GM18511 (cell line): ENCODE data around the gene TLL1.

ENCODE experiments used
- ATAC-seq: cut with Tn5 transposase; IDR thresholded peaks from one replicate; pipeline ENCODE4 v1.9.1; 2021; ENCODE audit warnings: mild to moderate bottlenecking, moderate library complexity; ENCODE audit not compliant: unreplicated experiment

Gene TLL1

GRCh38 chr4:165879641-165880040, 6.6 kb downstream of the TLL1 start:
- ATAC-seq = no peak

GRCh38 chr4:165894159-165894558, 21.1 kb downstream of the TLL1 start:
- ATAC-seq = no peak

- no peak for ATAC-seq
Observed at GRCh38 chr4:165905405-165906027, 32.5 kb downstream of the TLL1 start.

- no peak for ATAC-seq
Observed at GRCh38 chr4:165906272-165906671, 33.2 kb downstream of the TLL1 start.

- no peak for ATAC-seq
Observed at GRCh38 chr4:165909947-165910346, 36.9 kb downstream of the TLL1 start.

- no peak for ATAC-seq
Observed at GRCh38 chr4:165915215-165915614, 42.2 kb downstream of the TLL1 start.

GRCh38 chr4:165921546-165921945, 48.5 kb downstream of the TLL1 start:
- no peak for ATAC-seq

- no peak for ATAC-seq
Observed at GRCh38 chr4:165922747-165923146, 49.7 kb downstream of the TLL1 start.

GRCh38 chr4:165926307-165926706, 53.3 kb downstream of the TLL1 start:
- no peak for ATAC-seq

GRCh38 chr4:165927366-165927765, 54.3 kb downstream of the TLL1 start:
- no peak for ATAC-seq

GRCh38 chr4:165927815-165928214, 54.8 kb downstream of the TLL1 start:
- ATAC-seq = no peak

- ATAC-seq = no peak
Observed at GRCh38 chr4:165928601-165929000, 55.6 kb downstream of the TLL1 start.

- no peak for ATAC-seq
Observed at GRCh38 chr4:165929662-165930061, 56.6 kb downstream of the TLL1 start.

- ATAC-seq = no peak
Observed at GRCh38 chr4:165931741-165932140, 58.7 kb downstream of the TLL1 start.

GRCh38 chr4:165944900-165945299, 71.9 kb downstream of the TLL1 start:
- no peak for ATAC-seq

- ATAC-seq = no peak
Observed at GRCh38 chr4:165945991-165946390, 73.0 kb downstream of the TLL1 start.

GRCh38 chr4:165947019-165947418, 74.0 kb downstream of the TLL1 start:
- ATAC-seq = no peak

- ATAC-seq = no peak
Observed at GRCh38 chr4:165953181-165953580, 80.1 kb downstream of the TLL1 start.

GRCh38 chr4:165963621-165964020, 90.6 kb downstream of the TLL1 start:
- ATAC-seq = no peak

GRCh38 chr4:165964591-165964990, 91.6 kb downstream of the TLL1 start:
- no peak for ATAC-seq

GRCh38 chr4:165965503-165965902, 92.5 kb downstream of the TLL1 start:
- ATAC-seq = no peak

GRCh38 chr4:165966833-165967232, 93.8 kb downstream of the TLL1 start:
- no peak for ATAC-seq

GRCh38 chr4:165967486-165967885, 94.4 kb downstream of the TLL1 start:
- ATAC-seq = no peak
